Kidney (tissue), 22 donors: ENCODE measurements around the gene RAB29. TPM values are rescaled to one million over a fixed set of nuclear protein-coding genes. Genes with fewer than 3 reads are reported as not detected.
"Not testable (repeated sequence)": the region's sequence is repeated elsewhere in the genome, so short reads cannot be mapped to it uniquely, and the experiment has no call there.

Experiments
- DNase-seq, 5 donors: peaks; one replicate each; pipeline ENCODE4 v3.0.0-alpha.2; 2013 to 2020
- FAIRE-seq: peaks from 2 replicates; lab custom pipeline; 2012; peaks lifted over from hg19 to GRCh38; lab: Jason Lieb, UNC
- H3K27ac ChIP-seq, 2 donors: one replicate each; pipeline ENCODE4 v1.7.0; 2013; ENCODE audit warnings: low read depth in 2 of 2, low read length in 2 of 2, inconsistent platforms in 1 of 2
- H3K27me3 ChIP-seq: one replicate; pipeline ENCODE4 v1.7.1; 2013; ENCODE audit warnings: low read length, inconsistent platforms; ENCODE audit not compliant: control insufficient read depth, insufficient read depth
- H3K36me3 ChIP-seq, 3 donors: one replicate each; pipeline versions ENCODE4 v1.7.0 to v1.7.1; 2013; ENCODE audit warnings: low read length in 3 of 3, control low read depth in 1 of 3, inconsistent platforms in 1 of 3; ENCODE audit not compliant: insufficient read depth in 3 of 3, control insufficient read depth in 2 of 3
- H3K4me1 ChIP-seq, 3 donors: one replicate each; pipeline versions ENCODE4 v1.7.0 to v1.7.1; 2013; ENCODE audit warnings: low read length in 3 of 3, inconsistent platforms in 1 of 3, low read depth in 1 of 3; ENCODE audit not compliant: control insufficient read depth in 2 of 3, insufficient read depth in 2 of 3
- H3K4me3 ChIP-seq, 3 donors: one replicate each; pipeline versions ENCODE4 v1.7.0 to v1.8.1; 2013; ENCODE audit warnings: low read length in 3 of 3, control low read depth in 1 of 3, inconsistent platforms in 1 of 3
- H3K9ac ChIP-seq, 3 donors: one replicate each; pipeline versions ENCODE4 v1.7.0 to v1.7.1; 2013; ENCODE audit warnings: low read length in 3 of 3, control low read depth in 1 of 3, inconsistent platforms in 1 of 3
- H3K9me3 ChIP-seq, 3 donors: one replicate each; pipeline versions ENCODE4 v1.7.0 to v1.7.1; 2013; ENCODE audit warnings: low read length in 3 of 3, control low read depth in 1 of 3, inconsistent platforms in 1 of 3; ENCODE audit not compliant: control insufficient read depth in 2 of 3, insufficient read depth in 1 of 3
- CTCF ChIP-seq: IDR thresholded peaks from 3 replicates; pipeline ENCODE4 v1.5.1; 2012; ENCODE audit warnings: mild to moderate bottlenecking, moderate library complexity, borderline replicate concordance; ENCODE audit not compliant: insufficient read depth; ENCODE audit errors: extremely low read depth
- intact Hi-C: fragments of 100-400 bp; cut with DNase I; formaldehyde crosslinking; loops from one replicate; pipeline ENCODE4 v1.11.1; 2022
- long read RNA-seq, 10 donors: library from polyadenylated mRNA in 1 of 10; unstranded in 1 of 10; transcript quantifications; one replicate each; pipeline ENCODE4 v2.0.0 and lab custom pipeline, GENCODE V29; 2021 to 2026
- polyA plus RNA-seq: library from polyadenylated mRNA; stranded (reverse); fragments of 350-450 nt; fragmentation: Illumina TruSeq; extraction: RNeasy Lipid Tissue Mini Kit (QIAGEN cat#74804); gene quantifications from one replicate; pipeline ENCODE4 v1.2.3, GENCODE V29; 2014; ENCODE audit warnings: low read depth, low replicate concordance; ENCODE audit not compliant: insufficient read depth
- total RNA-seq: library from RNA; stranded (reverse); fragmentation: NEBNext Ultra II Directional; extraction: Animal tissue kit (Norgen Biotek cat#: 25700); gene quantifications from one replicate; pipeline ENCODE4 v1.2.1, GENCODE V29; 2021
- donor health status: control.
- donor health status: control.
- donor health status: control.
- donor health status: control.
- donor health status: control.
- donor health status: DM: yes; HTN: yes; CAD: no.
- donor health status: Normal renal cell carcinoma (clear cell type).

Gene RAB29
- total RNA-seq, result 25.9 TPM
- 52.4 TPM for polyA plus RNA-seq
- long read RNA-seq, donor 1, transcript RAB29-203 (5 exons, 1,157 nt), result major isoform, 5 of 8 reads
- long read RNA-seq, donor 1, partial matches to known transcripts, result 0 of 8 reads
- long read RNA-seq, donor 1, other reads (novel, unspliced or antisense), result 0 of 8 reads
- long read RNA-seq, donor 2, partial matches to known transcripts, result 8 of 17 reads
- long read RNA-seq, donor 2, other reads (novel, unspliced or antisense), result 0 of 17 reads
- long read RNA-seq, donor 3, transcript RAB29-201 (6 exons, 1,723 nt), result major isoform, 5 of 19 reads
- long read RNA-seq, donor 3, partial matches to known transcripts, result 8 of 19 reads
- long read RNA-seq, donor 3, other reads (novel, unspliced or antisense), result 0 of 19 reads
- long read RNA-seq, donor 4, transcript RAB29-203 (5 exons, 1,157 nt), result major isoform, 6 of 15 reads
- long read RNA-seq, donor 4, partial matches to known transcripts, result 6 of 15 reads
- long read RNA-seq, donor 4, other reads (novel, unspliced or antisense), result 0 of 15 reads
- long read RNA-seq, donor 5, result 0 reads
- long read RNA-seq, donor 6, result 0 reads
- long read RNA-seq, donor 7, transcript RAB29-203 (5 exons, 1,157 nt), result major isoform, 11 of 41 reads
- long read RNA-seq, donor 7, transcript RAB29-201 (6 exons, 1,723 nt), result major isoform, 11 of 41 reads
- long read RNA-seq, donor 7, partial matches to known transcripts, result 1 of 41 reads
- long read RNA-seq, donor 7, other reads (novel, unspliced or antisense), result 13 of 41 reads
- long read RNA-seq, donor 8, partial matches to known transcripts, result 0 of 2 reads
- long read RNA-seq, donor 8, other reads (novel, unspliced or antisense), result 0 of 2 reads
- long read RNA-seq, donor 9, partial matches to known transcripts, result 0 of 6 reads
- long read RNA-seq, donor 9, other reads (novel, unspliced or antisense), result 0 of 6 reads
- long read RNA-seq, donor 10, transcript RAB29-203 (5 exons, 1,157 nt), result major isoform, 7 of 9 reads
- long read RNA-seq, donor 10, partial matches to known transcripts, result 0 of 9 reads
- long read RNA-seq, donor 10, other reads (novel, unspliced or antisense), result 0 of 9 reads

- FAIRE-seq, result no peak
- no peaks in the 10 kb centered on the region for H3K9me3 ChIP-seq
- peak within 1 kb of the TSS; percentile 34 to 88 (median 77) for H3K9ac ChIP-seq
- peaks cover 0 to 8% (median 0%) of the 10 kb centered on the region in 3 donors for H3K4me1 ChIP-seq
- peak within 1 kb of the TSS; percentile 83 to 87 for H3K27ac ChIP-seq
- no peak for TF ChIP-seq CTCF
- DNase-seq, result peak; percentile 78 to 92 (median 86)
- H3K4me3 ChIP-seq, result peak within 1 kb of the TSS; percentile 54 to 95 (median 86)
- H3K27me3 ChIP-seq, result peaks cover 4% of the 10 kb centered on the region
- intact Hi-C loops, result no loop called here
- peaks cover 0 to 1% (median 0%) of the 10 kb centered on the region in 3 donors for H3K36me3 ChIP-seq
Measured at GRCh38 chr1:205775015-205775716, at the start of gene RAB29. RAB29 (minus strand) TSS chr1:205775482; CDS start chr1:205774956, 526 bp downstream.

GRCh38 chr1:205824180-205824579 is 48.9 kb upstream of the RAB29 start:
- no peak overlapping the region for H3K9ac ChIP-seq
- no peak for TF ChIP-seq CTCF
- H3K4me3 ChIP-seq, result no peak overlapping the region
- DNase-seq (no peak), FAIRE-seq (no peak)
- no peak overlapping the region for H3K27ac ChIP-seq
- no peaks in the 10 kb centered on the region for H3K27me3 ChIP-seq
- H3K9me3 ChIP-seq, result no peaks in the 10 kb centered on the region
- intact Hi-C loops, result no loop called here
- H3K4me1 ChIP-seq, result peaks cover 0 to 6% (median 0%) of the 10 kb centered on the region in 3 donors
- H3K36me3 ChIP-seq, result no peaks in the 10 kb centered on the region

GRCh38 chr1:205823260-205823659 is 48.0 kb upstream of the RAB29 start:
- H3K9ac ChIP-seq, H3K27me3 ChIP-seq, H3K27ac ChIP-seq, FAIRE-seq, H3K4me1 ChIP-seq, intact Hi-C loops, H3K9me3 ChIP-seq, DNase-seq, H3K36me3 ChIP-seq, H3K4me3 ChIP-seq: not testable (repeated sequence)
